NOMO-1 treated with DMSO at 0.1 percent for 48 hours (cell line): ENCODE measurements around the gene KPRP.

Source experiments
- DNase-seq: peaks from one replicate; lab custom pipeline; 2025; ENCODE audit not compliant: unreplicated experiment; lab: John Stamatoyannopoulos, UW

KPRP gene

DNA sequence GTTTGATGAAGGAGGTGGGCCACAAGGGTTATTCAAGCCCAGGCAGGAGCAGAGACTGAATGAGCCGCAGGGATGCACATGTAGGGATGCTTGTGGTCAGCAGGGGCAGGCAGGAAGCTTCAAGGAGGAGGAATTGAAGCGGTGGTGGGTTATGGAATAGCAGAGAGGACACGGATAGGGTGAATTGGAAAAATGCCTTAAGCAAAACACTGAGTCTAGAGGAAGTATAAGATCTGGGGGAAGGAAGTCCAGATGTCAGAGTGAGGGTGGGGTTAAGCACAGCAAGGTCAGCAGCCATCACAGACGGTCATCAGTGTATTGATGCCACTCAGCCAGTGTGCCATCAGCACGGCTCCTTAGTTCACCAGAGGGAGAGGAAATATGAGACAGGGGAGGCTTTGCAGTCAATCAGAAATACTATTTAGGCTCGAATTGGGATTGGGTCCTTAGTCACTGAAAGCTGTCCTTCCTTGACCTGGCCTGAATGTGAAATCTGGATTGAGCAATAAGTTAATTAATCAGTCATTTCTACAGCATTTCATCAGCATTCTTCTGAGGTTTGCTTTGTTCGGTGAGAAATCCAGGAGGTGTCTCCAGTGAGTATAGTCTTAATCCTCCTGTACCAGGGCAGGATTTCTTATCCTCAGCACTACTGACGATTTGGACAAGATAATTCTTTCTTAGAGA, 11.2 kb downstream of the KPRP start:
- no peak for DNase-seq

DNA sequence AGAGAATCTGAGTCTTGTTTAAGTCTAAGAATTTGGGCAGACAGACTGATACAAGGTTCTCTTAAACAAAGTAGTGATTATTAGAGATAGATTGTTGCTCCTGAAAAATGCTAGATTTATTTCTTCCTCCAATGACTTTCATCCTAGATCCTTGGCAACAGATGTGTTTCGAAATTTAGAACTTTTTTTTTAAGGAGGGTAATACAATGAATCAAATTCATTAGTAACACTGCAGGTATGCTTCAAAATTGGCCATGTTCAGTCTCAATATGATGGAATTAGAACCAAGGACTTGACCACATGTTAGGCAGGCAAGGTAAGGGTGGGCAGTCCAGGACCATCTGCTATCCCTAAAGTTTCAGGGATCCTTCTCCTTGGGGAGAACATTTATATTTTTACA, 12.6 kb downstream of the KPRP start:
- DNase-seq = no peak

DNA sequence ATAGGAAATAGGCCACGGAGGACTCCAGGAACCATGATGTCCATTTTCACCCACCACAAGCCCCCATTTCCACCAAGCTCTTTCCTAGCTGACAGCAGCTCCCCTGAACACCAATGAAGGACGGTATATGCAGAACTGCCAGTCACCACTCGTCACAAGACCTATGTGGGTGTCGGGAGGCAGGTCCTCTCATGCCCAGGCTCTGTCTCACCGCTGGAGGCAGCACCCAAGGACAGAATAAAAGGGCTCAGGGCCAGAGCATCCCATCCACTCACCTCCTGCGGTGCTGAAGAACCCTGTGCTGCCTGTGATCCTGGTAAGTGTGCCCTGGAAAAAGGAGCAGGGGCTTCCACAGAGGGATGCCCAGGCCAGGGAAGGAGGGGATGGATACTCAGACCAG, 17.1 kb downstream of the KPRP start, which contains the start of gene LCE1F:
Gene LCE1F, plus strand, starts transcription at position 266 of the 400 bp plus-strand sequence. CDS start 1,232 bp downstream, outside the sequence.
- no peak for DNase-seq

DNA sequence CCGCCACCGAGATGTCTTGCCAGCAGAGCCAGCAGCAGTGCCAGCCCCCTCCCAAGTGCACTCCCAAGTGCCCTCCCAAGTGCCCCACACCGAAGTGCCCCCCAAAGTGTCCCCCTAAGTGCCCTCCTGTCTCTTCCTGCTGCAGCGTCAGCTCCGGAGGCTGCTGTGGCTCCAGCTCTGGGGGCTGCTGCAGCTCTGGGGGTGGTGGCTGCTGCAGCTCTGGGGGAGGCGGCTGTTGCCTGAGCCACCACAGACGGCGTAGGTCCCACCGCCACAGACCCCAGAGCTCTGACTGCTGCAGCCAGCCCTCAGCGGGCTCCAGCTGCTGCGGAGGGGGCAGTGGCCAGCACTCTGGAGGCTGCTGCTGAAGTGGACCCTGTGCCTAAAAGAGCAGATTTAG, 18.5 kb downstream of the KPRP start:
- no peak for DNase-seq

DNA sequence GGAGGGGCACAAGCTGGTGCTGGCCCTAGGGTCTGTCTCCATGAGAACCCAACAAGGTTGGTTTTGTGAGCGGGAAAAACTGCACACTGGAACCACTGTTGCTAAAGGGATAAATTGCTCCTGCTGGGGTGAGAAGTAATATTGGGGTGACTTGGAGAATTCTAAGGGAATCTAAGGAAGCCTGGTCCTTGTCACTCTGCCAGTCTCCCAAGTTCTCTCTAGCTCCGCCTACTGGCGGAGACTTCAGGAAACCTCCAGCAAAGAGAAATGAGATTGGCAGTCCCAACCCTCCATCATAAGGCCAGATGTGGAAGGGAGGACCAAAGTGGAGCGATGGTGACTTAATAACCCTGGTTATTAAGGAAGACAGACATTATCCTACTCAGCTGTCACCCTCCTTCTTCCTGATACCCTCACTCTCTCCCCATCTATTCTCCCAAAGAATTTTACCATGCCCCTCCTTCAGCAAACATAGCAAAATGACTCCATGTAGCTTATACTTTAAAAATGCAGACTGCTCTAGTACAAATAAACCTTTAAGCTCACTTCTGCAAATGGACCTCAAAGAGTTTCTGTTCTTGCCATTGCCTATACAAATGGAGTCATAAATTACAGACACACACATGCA, 19.8 kb downstream of the KPRP start:
- no peak for DNase-seq

DNA sequence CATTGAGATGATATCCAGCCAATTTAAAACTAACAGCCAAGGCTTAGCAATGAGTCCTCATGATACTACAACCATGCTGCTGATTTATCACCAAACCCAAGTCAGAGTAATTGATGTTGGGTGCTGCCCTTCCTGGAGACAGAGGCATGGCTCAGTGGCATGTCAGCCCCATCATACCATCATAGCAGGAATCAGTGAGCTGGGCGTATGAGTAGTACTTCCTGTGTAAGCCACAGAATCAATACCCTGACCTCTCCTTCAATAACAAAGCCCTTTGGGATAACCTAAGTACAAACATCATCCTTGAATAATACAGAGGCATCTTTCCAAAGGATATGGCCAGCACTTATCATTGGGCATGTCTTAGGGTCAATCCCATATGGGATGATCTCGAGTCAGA, 25.3 kb downstream of the KPRP start:
- no peak for DNase-seq

DNA sequence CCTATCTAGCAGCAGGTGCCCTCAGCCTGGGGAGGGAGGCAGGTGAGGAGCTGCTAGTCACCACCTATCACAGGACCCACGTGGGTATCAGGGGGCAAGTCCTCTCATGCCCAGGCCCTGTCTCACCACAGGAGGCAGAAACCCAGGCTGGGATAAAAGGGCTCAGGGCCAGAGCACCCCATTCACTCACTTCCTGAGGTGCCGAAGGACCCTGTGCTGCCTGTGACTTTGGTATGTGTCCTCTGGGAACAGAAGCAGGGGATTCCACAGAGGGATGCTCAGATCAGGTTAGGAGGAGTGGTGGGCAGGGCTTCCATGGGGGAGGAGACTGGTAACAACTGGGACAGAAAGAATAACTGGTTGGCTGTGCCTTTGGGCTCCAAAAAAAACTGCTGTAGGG, 28.3 kb downstream of the KPRP start, which contains the start of gene LCE1E:
Gene LCE1E, plus strand, starts transcription at position 181 of the 400 bp plus-strand sequence. CDS start 1,043 bp downstream, outside the sequence.
- DNase-seq = no peak

DNA sequence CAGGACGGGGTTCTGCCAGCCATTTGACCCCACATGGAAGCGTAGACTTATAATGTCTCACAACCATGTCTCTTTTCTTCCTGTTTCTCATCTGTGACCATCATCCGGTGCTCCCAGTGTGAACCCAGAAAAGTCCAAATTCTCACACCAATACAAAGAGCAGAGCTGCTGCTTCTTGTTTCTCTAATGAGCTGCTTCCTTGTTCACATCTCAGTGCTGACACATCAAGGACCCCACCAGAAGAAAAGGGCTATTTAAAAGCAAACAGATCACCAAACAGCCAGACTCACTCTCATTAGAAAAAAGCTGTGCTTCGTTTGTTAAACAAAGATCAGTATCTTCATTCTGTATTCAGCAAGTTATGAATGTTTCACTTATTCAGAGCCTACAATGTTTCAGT, 37.9 kb downstream of the KPRP start:
- DNase-seq = no peak

DNA sequence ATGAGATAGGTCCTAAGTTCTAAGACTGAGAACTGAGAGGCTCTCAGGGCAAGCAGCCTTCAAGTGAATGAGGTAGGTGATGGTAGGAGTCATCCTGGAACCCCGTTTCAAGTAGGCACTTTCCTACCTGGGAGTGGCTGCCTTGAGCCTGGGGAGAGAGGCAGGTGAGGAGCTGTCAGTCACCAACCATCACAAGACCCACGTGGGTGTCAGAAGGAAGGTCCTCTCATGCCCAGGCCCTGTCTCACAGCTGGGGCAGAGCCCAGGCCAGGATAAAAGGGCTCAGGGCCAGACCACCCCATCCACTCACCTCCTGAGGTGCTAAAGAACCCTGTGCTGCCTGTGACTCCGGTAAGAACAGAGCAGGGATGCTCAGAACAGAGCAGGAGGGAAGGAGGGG, 38.6 kb downstream of the KPRP start, which contains the start of gene LCE1D:
Gene LCE1D, plus strand, starts transcription at position 301 of the 400 bp plus-strand sequence. CDS start 1,074 bp downstream, outside the sequence.
- DNase-seq = no peak

DNA sequence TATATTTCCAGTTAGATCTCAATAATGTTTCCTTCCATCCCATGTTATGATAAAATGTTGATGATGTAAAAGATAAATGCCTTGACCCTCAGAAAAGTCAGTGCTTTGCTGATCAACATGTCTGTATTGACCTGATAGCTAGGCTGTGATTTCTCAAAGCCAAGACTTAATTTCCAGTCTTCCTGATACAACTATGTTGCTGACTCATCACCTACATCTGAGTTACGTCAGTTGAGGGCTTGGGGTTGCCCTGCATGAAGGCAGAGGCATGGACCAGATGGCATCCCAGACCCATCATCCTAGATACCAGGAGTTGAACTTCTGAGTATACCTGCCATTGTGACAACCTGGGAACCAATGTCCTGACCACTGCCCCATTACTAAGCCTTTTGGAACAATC, 43.5 kb downstream of the KPRP start:
- no peak for DNase-seq

DNA sequence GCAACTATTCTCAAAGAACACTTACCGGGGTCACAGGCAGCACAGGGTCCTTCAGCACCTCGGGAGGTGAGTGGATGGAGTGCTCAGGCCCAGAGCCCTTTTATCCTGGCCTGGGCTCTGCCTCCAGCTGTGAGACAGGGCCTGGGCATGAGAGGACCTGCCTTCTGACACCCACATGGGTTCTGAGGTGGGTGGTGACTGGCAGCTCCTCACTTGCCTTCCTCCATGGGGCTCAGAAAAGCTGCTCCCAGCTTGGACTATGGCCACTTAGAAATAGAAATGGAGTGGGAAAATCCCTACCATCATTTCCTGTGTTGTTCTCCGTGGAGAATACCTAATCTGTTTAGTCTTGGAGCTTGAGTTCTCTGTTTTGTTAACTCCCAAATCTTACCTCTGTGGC, 48.8 kb downstream of the KPRP start, which contains the start of gene LCE1C:
Gene LCE1C, minus strand, starts transcription at position 76 of the 400 bp plus-strand sequence. CDS start 1,173 bp downstream, outside the sequence.
- no peak for DNase-seq

DNA sequence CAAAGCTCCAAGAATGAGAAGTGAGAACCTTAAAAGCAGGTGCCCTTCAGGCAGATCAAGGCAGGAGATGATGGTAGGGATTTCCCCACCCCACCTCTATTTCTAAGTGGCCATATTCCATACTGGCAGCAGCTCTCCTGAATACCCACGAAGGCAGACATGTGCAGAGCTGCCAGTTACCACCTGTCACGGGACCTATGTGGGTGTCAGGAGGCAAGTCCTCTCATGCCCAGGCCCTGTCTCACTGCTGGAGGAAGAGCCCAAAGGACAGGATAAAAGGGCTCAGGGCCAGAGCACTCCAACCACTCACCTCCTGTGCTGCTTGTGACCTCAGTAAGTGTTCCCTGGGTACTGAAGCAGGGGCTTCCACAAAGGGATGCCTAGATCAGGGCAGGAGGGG, 53.2 kb downstream of the KPRP start:
- DNase-seq = no peak
